Keratinocyte (primary cell): ENCODE results near the gene PLCG2.

Source experiments
- CTCF ChIP-seq, 3 experiments: IDR thresholded peaks in 1 of 3; conservative IDR thresholded peaks in 1 of 3; optimal IDR thresholded peaks in 1 of 3; 2 replicates in 2 of 3; 3 replicates in 1 of 3; pipeline versions ENCODE3 to v1.5.1; 2011; ENCODE audit warnings: low read length in 3 of 3, mild to moderate bottlenecking in 3 of 3, moderate library complexity in 2 of 3, control low read depth in 1 of 3, inconsistent platforms in 1 of 3; ENCODE audit not compliant: insufficient read depth in 2 of 3; ENCODE audit errors: extremely low read depth in 1 of 3
- EZH2 ChIP-seq: IDR thresholded peaks from one replicate; pipeline ENCODE4 v1.6.1; 2012; ENCODE audit warnings: inconsistent platforms, mild to moderate bottlenecking, low read length, moderate library complexity

- TF ChIP-seq EZH2 = no peak
- TF ChIP-seq CTCF (optimal IDR thresholded peaks at IDR 0.05 in 1 of 3, IDR thresholded peaks at IDR 0.05 in 1 of 3, conservative IDR thresholded peaks at IDR 0.05 in 1 of 3; ENCODE audit: extremely low read depth in 1 of 3, insufficient read depth in 2 of 3, low read length in 3 of 3) = no peak
Observed at GRCh38 chr16:81752876-81753227, 26.2 kb upstream of the PLCG2 start.
